Activated naive CD4-positive, alpha-beta T cell treated with anti-CD3 and anti-CD28 coated beads for 36 hours (primary cell): ENCODE results near the gene ZNF32. TPM values are rescaled to one million over a fixed set of nuclear protein-coding genes. Genes with fewer than 3 reads are reported as not detected.

ENCODE experiments used
- CTCF ChIA-PET: fragments of 350-600 bp; sonication (Branson Sonifier 250); formaldehyde crosslinking; loops from one replicate; lab custom pipeline; 2021; ENCODE audit warnings: antibody characterized with exemption; lab: Charles Lee
- DNase-seq: peaks from one replicate; pipeline ENCODE4 v3.0.0-alpha.2; 2020
- H3K27ac Mint-ChIP-seq: one replicate; pipeline ENCODE4 v1.8.0; 2021; ENCODE audit warnings: mild to moderate bottlenecking, mixed read lengths
- H3K27me3 Mint-ChIP-seq: one replicate; pipeline ENCODE4 v1.8.0; 2021; ENCODE audit warnings: low read depth, mixed read lengths
- H3K36me3 Mint-ChIP-seq: one replicate; pipeline ENCODE4 v1.8.0; 2021; ENCODE audit warnings: low read depth, mixed read lengths
- H3K4me1 Mint-ChIP-seq: one replicate; pipeline ENCODE4 v1.8.0; 2021; ENCODE audit warnings: low read depth, mixed read lengths
- H3K4me3 Mint-ChIP-seq: one replicate; pipeline ENCODE4 v1.8.0; 2021; ENCODE audit warnings: mild to moderate bottlenecking, moderate library complexity, mixed read lengths
- H3K9me3 Mint-ChIP-seq: one replicate; pipeline ENCODE4 v1.8.0; 2021; ENCODE audit warnings: mixed read lengths
- intact Hi-C: fragments of 100-400 bp; cut with micrococcal nuclease; formaldehyde crosslinking; loops from one replicate; pipeline ENCODE4 v1.15.1; 2023
- total RNA-seq, 2 experiments: library from RNA; stranded (reverse); gene quantifications; one replicate each; pipeline ENCODE4 v1.2.3, GENCODE V29; 2021

Gene ZNF32
- total RNA-seq, 2 experiments from 2014 or later, result 17.8 to 17.9 TPM

GRCh38 chr10:43689007-43689491 lies 40.4 kb upstream of the ZNF32 start:
- intact Hi-C loops, result no loop called here
- DNase-seq, result no peak
- H3K4me3 Mint-ChIP-seq, result peak overlapping the region; percentile 77
- CTCF ChIA-PET, result interaction anchor here (0.6 to 2.3 kb wide), 19 partner anchors 8 to 710 kb away, joined by 3 to 14 read pairs (median 4); no protein-coding TSS in a partner anchor
- no peaks in the 10 kb centered on the region for H3K9me3 Mint-ChIP-seq
- H3K36me3 Mint-ChIP-seq, result no peaks in the 10 kb centered on the region
- peaks cover 12% of the 10 kb centered on the region for H3K27me3 Mint-ChIP-seq
- peaks cover 5% of the 10 kb centered on the region for H3K4me1 Mint-ChIP-seq
- H3K27ac Mint-ChIP-seq, result no peak overlapping the region

- DNase-seq, result no peak
- peaks cover 5% of the 10 kb centered on the region for H3K4me1 Mint-ChIP-seq
- H3K4me3 Mint-ChIP-seq, result peak overlapping the region; percentile 28
- H3K27me3 Mint-ChIP-seq, result peaks cover 12% of the 10 kb centered on the region
- H3K9me3 Mint-ChIP-seq, result no peaks in the 10 kb centered on the region
- intact Hi-C loops, result no loop called here
- H3K36me3 Mint-ChIP-seq, result no peaks in the 10 kb centered on the region
- CTCF ChIA-PET, result interaction anchor here (0.6 to 2.3 kb wide), 10 partner anchors 15 to 597 kb away, joined by 3 to 14 read pairs (median 4); no protein-coding TSS in a partner anchor
- no peak overlapping the region for H3K27ac Mint-ChIP-seq
Measured at GRCh38 chr10:43688348-43688892, 39.7 kb upstream of the ZNF32 start.

GRCh38 chr10:43687373-43687772 lies 38.7 kb upstream of the ZNF32 start:
- Mint-ChIP-seq H3K9me3 (no peaks in the 10 kb centered on the region), H3K4me1 (peaks cover 5% of the 10 kb centered on the region), H3K4me3 (no peak overlapping the region), H3K27ac (no peak overlapping the region), H3K27me3 (peaks cover 12% of the 10 kb centered on the region), H3K36me3 (no peaks in the 10 kb centered on the region)
- DNase-seq, result no peak
- intact Hi-C loops, result no loop called here
- CTCF ChIA-PET, result interaction anchor here (1.2 kb wide), 1 partner anchor 1177 kb away, joined by 3 read pairs; no protein-coding TSS in a partner anchor

GRCh38 chr10:43686414-43686813 lies 37.7 kb upstream of the ZNF32 start:
- CTCF ChIA-PET, result interaction anchor here (0.8 to 1.4 kb wide), 4 partner anchors 14 to 160 kb away, joined by 3 to 8 read pairs (median 3); no protein-coding TSS in a partner anchor
- intact Hi-C loops, result no loop called here
- H3K4me3 Mint-ChIP-seq, result no peak overlapping the region

GRCh38 chr10:43685744-43686143 lies 37.1 kb upstream of the ZNF32 start:
- Mint-ChIP-seq H3K4me1 (peaks cover 5% of the 10 kb centered on the region), H3K27ac (no peak overlapping the region), H3K9me3 (no peaks in the 10 kb centered on the region), H3K4me3 (no peak overlapping the region), H3K36me3 (no peaks in the 10 kb centered on the region), H3K27me3 (peaks cover 14% of the 10 kb centered on the region)
- CTCF ChIA-PET, result interaction anchor here (1.2 to 1.4 kb wide), 3 partner anchors 13 to 72 kb away, joined by 3 to 8 read pairs (median 3); no protein-coding TSS in a partner anchor
- no peak for DNase-seq
- intact Hi-C loops, result no loop called here

More at GRCh38 chr10:43686414-43686813, 37.7 kb upstream of the ZNF32 start:
- Mint-ChIP-seq H3K36me3 (no peaks in the 10 kb centered on the region), H3K9me3 (no peaks in the 10 kb centered on the region), H3K4me1 (peaks cover 5% of the 10 kb centered on the region), H3K27ac (no peak overlapping the region), H3K27me3 (peaks cover 18% of the 10 kb centered on the region)
- no peak for DNase-seq

GRCh38 chr10:43684292-43684559 lies 35.5 kb upstream of the ZNF32 start:
- Mint-ChIP-seq H3K4me1 (no peaks in the 10 kb centered on the region), H3K27ac (no peak overlapping the region), H3K27me3 (peaks cover 18% of the 10 kb centered on the region), H3K36me3 (no peaks in the 10 kb centered on the region), H3K4me3 (no peak overlapping the region), H3K9me3 (no peaks in the 10 kb centered on the region)
- no peak for DNase-seq
- intact Hi-C loops, result no loop called here
- CTCF ChIA-PET, result no interaction called here

- Mint-ChIP-seq H3K4me1 (no peaks in the 10 kb centered on the region), H3K4me3 (no peak overlapping the region), H3K27ac (no peak overlapping the region), H3K9me3 (no peaks in the 10 kb centered on the region), H3K36me3 (no peaks in the 10 kb centered on the region), H3K27me3 (peaks cover 20% of the 10 kb centered on the region)
- CTCF ChIA-PET, result interaction anchor here (0.7 to 2.3 kb wide), 7 partner anchors 10 to 334 kb away, joined by 3 to 24 read pairs (median 3); no protein-coding TSS in a partner anchor
- intact Hi-C loops, result no loop called here
- peak; percentile 43 for DNase-seq
Measured at GRCh38 chr10:43683451-43684291, 35.0 kb upstream of the ZNF32 start.

- no peaks in the 10 kb centered on the region for H3K9me3 Mint-ChIP-seq
Measured at GRCh38 chr10:43682956-43683355, 34.3 kb upstream of the ZNF32 start.

GRCh38 chr10:43681721-43682120 lies 33.0 kb upstream of the ZNF32 start:
- DNase-seq, result no peak
- CTCF ChIA-PET, result interaction anchor here (1.0 to 2.3 kb wide), 2 partner anchors 8 to 9 kb away, joined by 4 to 24 read pairs; no protein-coding TSS in a partner anchor
- Mint-ChIP-seq H3K4me1 (no peaks in the 10 kb centered on the region), H3K27me3 (peaks cover 20% of the 10 kb centered on the region), H3K9me3 (no peaks in the 10 kb centered on the region), H3K4me3 (no peak overlapping the region), H3K36me3 (no peaks in the 10 kb centered on the region), H3K27ac (no peak overlapping the region)
- intact Hi-C loops, result no loop called here

More at GRCh38 chr10:43682956-43683355, 34.3 kb upstream of the ZNF32 start:
- no peak for DNase-seq
- H3K27me3 Mint-ChIP-seq, result peaks cover 20% of the 10 kb centered on the region
- no peaks in the 10 kb centered on the region for H3K36me3 Mint-ChIP-seq
- H3K27ac Mint-ChIP-seq, result no peak overlapping the region
- CTCF ChIA-PET, result interaction anchor here (0.7 to 2.3 kb wide), 9 partner anchors 9 to 335 kb away, joined by 3 to 24 read pairs (median 3); no protein-coding TSS in a partner anchor
- intact Hi-C loops, result no loop called here
- H3K4me3 Mint-ChIP-seq, result no peak overlapping the region
- H3K4me1 Mint-ChIP-seq, result no peaks in the 10 kb centered on the region

GRCh38 chr10:43681220-43681619 lies 32.5 kb upstream of the ZNF32 start:
- no peaks in the 10 kb centered on the region for H3K9me3 Mint-ChIP-seq
- H3K27ac Mint-ChIP-seq, result no peak overlapping the region
- intact Hi-C loops, result no loop called here
- H3K4me3 Mint-ChIP-seq, result no peak overlapping the region
- CTCF ChIA-PET, result interaction anchor here (1.5 kb wide), 1 partner anchor 9 kb away, joined by 6 read pairs; no protein-coding TSS in a partner anchor
- no peaks in the 10 kb centered on the region for H3K4me1 Mint-ChIP-seq
- no peaks in the 10 kb centered on the region for H3K36me3 Mint-ChIP-seq
- H3K27me3 Mint-ChIP-seq, result peaks cover 20% of the 10 kb centered on the region
- no peak for DNase-seq

- intact Hi-C loops, result no loop called here
- CTCF ChIA-PET, result interaction anchor here (1.5 kb wide), 1 partner anchor 10 kb away, joined by 6 read pairs; no protein-coding TSS in a partner anchor
- Mint-ChIP-seq H3K9me3 (no peaks in the 10 kb centered on the region), H3K4me1 (no peaks in the 10 kb centered on the region), H3K27me3 (peaks cover 20% of the 10 kb centered on the region), H3K4me3 (no peak overlapping the region), H3K36me3 (no peaks in the 10 kb centered on the region), H3K27ac (no peak overlapping the region)
- no peak for DNase-seq
Measured at GRCh38 chr10:43680035-43680434, 31.4 kb upstream of the ZNF32 start.

- Mint-ChIP-seq H3K9me3 (no peaks in the 10 kb centered on the region), H3K27ac (no peak overlapping the region), H3K4me1 (no peaks in the 10 kb centered on the region), H3K27me3 (peaks cover 20% of the 10 kb centered on the region), H3K36me3 (no peaks in the 10 kb centered on the region), H3K4me3 (no peak overlapping the region)
- intact Hi-C loops, result no loop called here
- DNase-seq, result no peak
- CTCF ChIA-PET, result no interaction called here
Measured at GRCh38 chr10:43679509-43679908, 30.8 kb upstream of the ZNF32 start.
